Body of pancreas (tissue), 4 donors: ENCODE results near the gene RAPGEF4. TPM values are rescaled to one million over a fixed set of nuclear protein-coding genes. Genes with fewer than 3 reads are reported as not detected.

Experiments used
- ATAC-seq: fragments of 150-250 bp; one replicate; pipeline ENCODE4 v1.9.1; 2016
- DNase-seq, 4 donors: peaks; one replicate each; pipeline ENCODE4 v3.0.0-alpha.2; 2019
- H3K27ac ChIP-seq, 4 donors: fragments of 200-600 bp; sonication (generic); 1 replicate in 3 of 4; 2 replicates in 1 of 4; pipeline versions ENCODE4 v1.5.1 to v1.6.1; 2016 to 2019; ENCODE audit warnings: mild to moderate bottlenecking in 1 of 4, mixed read lengths in 1 of 4, moderate library complexity in 1 of 4
- H3K27me3 ChIP-seq, 2 donors: fragments of 200-600 bp; sonication (generic); one replicate each; pipeline ENCODE4 v1.6.0; 2016; ENCODE audit warnings: mild to moderate bottlenecking in 1 of 2
- H3K36me3 ChIP-seq, 2 donors: fragments of 200-600 bp; sonication (generic); replicated peaks in 1 of 2; 2 replicates each; pipeline ENCODE4 v1.5.1; 2016; ENCODE audit warnings: low read depth in 2 of 2; ENCODE audit not compliant: insufficient read depth in 1 of 2
- H3K4me1 ChIP-seq: fragments of 200-600 bp; sonication (generic); one replicate; pipeline ENCODE4 v1.6.0; 2016
- H3K4me3 ChIP-seq, 2 donors: fragments of 200-600 bp; sonication (generic); 1 replicate in 1 of 2; 2 replicates in 1 of 2; pipeline ENCODE4 v1.5.1; 2016 to 2019
- H3K9me3 ChIP-seq, 3 donors: fragments of 200-600 bp; sonication (generic); 1 replicate in 2 of 3; 2 replicates in 1 of 3; pipeline ENCODE4 v1.5.1; 2016
- CTCF ChIP-seq, 7 experiments: fragments of 450-650 bp in 4 of 7; fragments of 200-600 bp in 3 of 7; sonication (generic) in 3 of 7; IDR thresholded peaks; one replicate each; pipeline ENCODE4 v1.5.1; 2016 to 2019; ENCODE audit warnings: antibody characterized with exemption in 7 of 7
- POLR2A ChIP-seq, 3 donors: fragments of 450-650 bp; IDR thresholded peaks; one replicate each; pipeline ENCODE4 v1.6.1; 2016; ENCODE audit warnings: antibody characterized with exemption in 3 of 3, mild to moderate bottlenecking in 2 of 3
- WGBS, 2 donors: methylation state at CpG; one replicate each; pipeline ENCODE4 v1.1.5; 2017; 5-methylcytosine and 5-hydroxymethylcytosine counted together
- intact Hi-C: fragments of 100-400 bp; cut with DNase I; formaldehyde crosslinking; loops from one replicate; pipeline ENCODE4 v1.15.1; 2023
- total RNA-seq, 2 donors: library from RNA; depleted of rRNA; stranded (reverse); fragments of >200 nt; gene quantifications; one replicate each; pipeline ENCODE4 v1.1.0, GENCODE V29; 2016

RAPGEF4 gene
- total RNA-seq, 2 donors from 2014 or later, result 4.7 to 22.4 TPM

- Histone ChIP-seq H3K9me3 (no peaks in the 10 kb centered on the region), H3K4me1 (peaks cover 18% of the 10 kb centered on the region), H3K27ac (no peak overlapping the region), H3K36me3 (no peaks in the 10 kb centered on the region), H3K27me3 (peaks cover 0 to 12% of the 10 kb centered on the region in 2 donors), H3K4me3 (peak overlapping the region in 1 of 2 donors; percentile 17)
- ATAC-seq (no peak), DNase-seq (peak in 1 of 4 donors; percentile 13)
- intact Hi-C loops, result no loop called here
- 39% methylated on average over 24 of the region's 24 CpGs for WGBS, 2 donors
- TF ChIP-seq CTCF (IDR thresholded peaks at IDR 0.05) (no peak), POLR2A (IDR thresholded peaks at IDR 0.05) (no peak)
Measured at GRCh38 chr2:172734711-172735581, 699 bp upstream of the RAPGEF4 start.

- Histone ChIP-seq H3K4me3 (peak overlapping the region; percentile 35 to 38), H3K27ac (no peak overlapping the region), H3K27me3 (peaks cover 0 to 12% of the 10 kb centered on the region in 2 donors), H3K36me3 (no peaks in the 10 kb centered on the region), H3K9me3 (no peaks in the 10 kb centered on the region), H3K4me1 (peaks cover 18% of the 10 kb centered on the region)
- intact Hi-C loops, result no loop called here
- WGBS, 2 donors, result 23 to 25% methylated on average over 16 of the region's 16 CpGs
- ATAC-seq, result peak; percentile 6
- DNase-seq, result peak in 1 of 4 donors; percentile 13
- TF ChIP-seq POLR2A (IDR thresholded peaks at IDR 0.05) (no peak), CTCF (IDR thresholded peaks at IDR 0.05) (no peak)
Measured at GRCh38 chr2:172736424-172737174, 954 bp downstream of the RAPGEF4 start.

- DNase-seq (no peak), ATAC-seq (no peak)
- intact Hi-C loops, result no loop called here
- H3K9me3 ChIP-seq, result no peaks in the 10 kb centered on the region
- H3K4me3 ChIP-seq, result no peak overlapping the region
- no peak overlapping the region for H3K27ac ChIP-seq
- TF ChIP-seq POLR2A (IDR thresholded peaks at IDR 0.05) (no peak), CTCF (IDR thresholded peaks at IDR 0.05) (no peak)
- H3K27me3 ChIP-seq, result peaks cover 0 to 12% of the 10 kb centered on the region in 2 donors
- H3K4me1 ChIP-seq, result peaks cover 18% of the 10 kb centered on the region
- WGBS, 2 donors, result 84 to 85% methylated on average over 7 of the region's 7 CpGs
- H3K36me3 ChIP-seq, result no peaks in the 10 kb centered on the region
Measured at GRCh38 chr2:172739661-172740266, 4.1 kb downstream of the RAPGEF4 start.

- no peak for DNase-seq
- no peak for ATAC-seq
- peaks cover 12% of the 10 kb centered on the region for H3K4me1 ChIP-seq
- H3K27ac ChIP-seq, result no peak overlapping the region
- peaks cover 0 to 12% of the 10 kb centered on the region in 2 donors for H3K27me3 ChIP-seq
- no peaks in the 10 kb centered on the region for H3K9me3 ChIP-seq
- intact Hi-C loops, result no loop called here
- no peak for TF ChIP-seq CTCF (IDR thresholded peaks at IDR 0.05)
- TF ChIP-seq POLR2A (IDR thresholded peaks at IDR 0.05), result no peak
- H3K4me3 ChIP-seq, result no peak overlapping the region
- 82 to 83% methylated on average over 5 of the region's 5 CpGs for WGBS, 2 donors
- H3K36me3 ChIP-seq, result no peaks in the 10 kb centered on the region
Measured at GRCh38 chr2:172740856-172741255, 5.2 kb downstream of the RAPGEF4 start.
